ENCODE measurements around the gene ANK2.

DNA sequence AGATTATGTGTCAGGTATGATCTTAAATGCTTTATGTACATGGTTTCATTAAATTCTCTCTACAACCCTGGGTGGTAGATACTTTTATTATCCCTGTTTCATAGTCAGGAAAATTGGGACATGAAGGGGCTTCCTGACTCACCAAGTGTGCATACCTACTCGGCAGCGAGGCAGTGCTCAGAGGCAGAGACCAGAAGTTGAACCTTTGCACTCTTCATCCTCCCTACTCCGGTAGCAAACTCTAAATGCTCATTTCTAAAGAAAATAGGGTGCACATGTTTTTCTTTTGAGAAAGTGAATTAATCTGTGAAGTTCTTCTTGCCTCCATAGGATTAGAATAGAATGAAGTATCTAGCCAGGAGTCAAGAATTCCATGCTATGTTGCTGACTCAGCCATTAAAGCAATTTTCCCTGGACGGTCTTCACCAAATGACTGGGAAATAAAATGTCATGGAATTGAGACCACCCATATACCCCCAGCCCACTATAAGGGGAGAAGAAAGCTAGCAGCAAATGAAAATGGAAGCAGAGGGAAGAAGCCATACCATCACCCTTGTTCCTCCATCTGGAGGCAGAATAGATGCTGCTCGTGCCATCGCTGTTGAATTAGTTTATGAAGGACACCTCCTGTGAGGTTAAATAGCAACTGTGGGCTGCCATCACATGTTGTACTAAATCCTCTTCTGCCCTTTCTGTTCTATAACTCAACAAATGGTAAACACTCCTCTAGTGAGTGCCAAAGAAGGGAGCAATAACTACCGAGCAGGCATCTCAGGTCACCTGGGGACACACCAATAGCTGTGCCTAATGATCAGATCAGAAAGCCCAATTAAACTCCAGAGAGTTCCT lies 356.6 kb downstream of the ANK2 start:
- TF ChIP-seq CTCF (IDR thresholded peaks at IDR 0.05; ENCODE audit: borderline replicate concordance, extremely low read depth, low read length, poor library complexity, severe bottlenecking) = no peak
- no peak for TF ChIP-seq EZH2 (IDR thresholded peaks at IDR 0.05; ENCODE audit: borderline replicate concordance, low read depth, low read length, severe bottlenecking)
